ENCODE data around the gene CETN1.

- no peak for TF ChIP-seq EGR1 (IDR thresholded peaks at IDR 0.05)
- no peak for TF ChIP-seq REST (IDR thresholded peaks at IDR 0.05; ENCODE audit: low read depth)
- TF ChIP-seq YY1 (IDR thresholded peaks at IDR 0.05; ENCODE audit: low read depth), result no peak
- TF ChIP-seq MAX (IDR thresholded peaks at IDR 0.05), result no peak
- TF ChIP-seq CEBPB (IDR thresholded peaks at IDR 0.05), result no peak
- no peak for TF ChIP-seq TAF1 (IDR thresholded peaks at IDR 0.05; ENCODE audit: low read depth)
Measured at GRCh38 chr18:615092-615521, 34.9 kb downstream of the CETN1 start.

All from Ishikawa (cell line).